Endometrium (tissue), 2 donors: Measurements from ENCODE around the gene G3BP1.
"Not testable (repeated sequence)": the region's sequence is repeated elsewhere in the genome, so short reads cannot be mapped to it uniquely, and the experiment has no call there.

ENCODE experiments used
- FAIRE-seq: peaks from 2 replicates; lab custom pipeline; 2012; peaks lifted over from hg19 to GRCh38; lab: Jason Lieb, UNC
- donor health status: control.
- donor health status: control.

Gene G3BP1

GRCh38 chr5:151799407-151799806 is 27.7 kb downstream of the G3BP1 start:
- no peak for FAIRE-seq

GRCh38 chr5:151800532-151800931 is 28.8 kb downstream of the G3BP1 start:
- no peak for FAIRE-seq

GRCh38 chr5:151805414-151806223 is 33.9 kb downstream of the G3BP1 start:
- FAIRE-seq: no peak

GRCh38 chr5:151808451-151809169 is 36.9 kb downstream of the G3BP1 start:
- no peak for FAIRE-seq

- FAIRE-seq: no peak
Measured at GRCh38 chr5:151810449-151810848, 38.7 kb downstream of the G3BP1 start.

- no peak for FAIRE-seq
Measured at GRCh38 chr5:151810897-151811296, 39.1 kb downstream of the G3BP1 start.

GRCh38 chr5:151811593-151812321 is 40.0 kb downstream of the G3BP1 start:
- FAIRE-seq: no peak

- no peak for FAIRE-seq
Measured at GRCh38 chr5:151812757-151813309, 41.1 kb downstream of the G3BP1 start.

GRCh38 chr5:151815051-151815450 is 43.3 kb downstream of the G3BP1 start:
- no peak for FAIRE-seq

- no peak for FAIRE-seq
Measured at GRCh38 chr5:151819830-151820229, 48.1 kb downstream of the G3BP1 start.

GRCh38 chr5:151820271-151820670 is 48.5 kb downstream of the G3BP1 start:
- no peak for FAIRE-seq

- no peak for FAIRE-seq
Measured at GRCh38 chr5:151820903-151821302, 49.1 kb downstream of the G3BP1 start.

GRCh38 chr5:151822141-151822540 is 50.4 kb downstream of the G3BP1 start:
- no peak for FAIRE-seq

- FAIRE-seq: peak; percentile 65
Measured at GRCh38 chr5:151825445-151825844, 53.7 kb downstream of the G3BP1 start.

- FAIRE-seq: no peak
Measured at GRCh38 chr5:151829370-151829769, 57.6 kb downstream of the G3BP1 start.

GRCh38 chr5:151832843-151833242 is 61.1 kb downstream of the G3BP1 start:
- FAIRE-seq: not testable (repeated sequence)

- no peak for FAIRE-seq
Measured at GRCh38 chr5:151846765-151847164, 75.0 kb downstream of the G3BP1 start.

GRCh38 chr5:151847871-151848270 is 76.1 kb downstream of the G3BP1 start:
- no peak for FAIRE-seq

GRCh38 chr5:151855701-151856100 is 83.9 kb downstream of the G3BP1 start:
- no peak for FAIRE-seq

- no peak for FAIRE-seq
Measured at GRCh38 chr5:151856861-151857260, 85.1 kb downstream of the G3BP1 start.

- not testable (repeated sequence) for FAIRE-seq
Measured at GRCh38 chr5:151860867-151861266, 89.1 kb downstream of the G3BP1 start.
